GM19238 (cell line): Measurements from ENCODE around the gene CDH4.

Source experiments
- DNase-seq: peaks from one replicate; pipeline ENCODE4 v3.0.0; 2011; ENCODE audit warnings: low spot score; ENCODE audit not compliant: insufficient read length

CDH4 gene

GRCh38 chr20:61812845-61813485, 560.9 kb downstream of the CDH4 start:
- no peak for DNase-seq

GRCh38 chr20:61813791-61814190, 561.7 kb downstream of the CDH4 start:
- DNase-seq = no peak

GRCh38 chr20:61814244-61814643, 562.2 kb downstream of the CDH4 start:
- no peak for DNase-seq

- no peak for DNase-seq
Observed at GRCh38 chr20:61814726-61815125, 562.7 kb downstream of the CDH4 start.

GRCh38 chr20:61815176-61815575, 563.1 kb downstream of the CDH4 start:
- no peak for DNase-seq

GRCh38 chr20:61815678-61816077, 563.6 kb downstream of the CDH4 start:
- no peak for DNase-seq

GRCh38 chr20:61816606-61817460, 564.8 kb downstream of the CDH4 start:
- no peak for DNase-seq

GRCh38 chr20:61817575-61817974, 565.5 kb downstream of the CDH4 start:
- DNase-seq = no peak

- no peak for DNase-seq
Observed at GRCh38 chr20:61818746-61819573, 566.9 kb downstream of the CDH4 start.

- no peak for DNase-seq
Observed at GRCh38 chr20:61819574-61819846, 567.4 kb downstream of the CDH4 start.

- DNase-seq = no peak
Observed at GRCh38 chr20:61819921-61820825, 568.1 kb downstream of the CDH4 start.

- no peak for DNase-seq
Observed at GRCh38 chr20:61821735-61822134, 569.7 kb downstream of the CDH4 start.

GRCh38 chr20:61822396-61822795, 570.3 kb downstream of the CDH4 start:
- no peak for DNase-seq

- no peak for DNase-seq
Observed at GRCh38 chr20:61823242-61823641, 571.2 kb downstream of the CDH4 start.

GRCh38 chr20:61828891-61829290, 576.8 kb downstream of the CDH4 start:
- no peak for DNase-seq

GRCh38 chr20:61829526-61829925, 577.5 kb downstream of the CDH4 start:
- DNase-seq = no peak

GRCh38 chr20:61830241-61830930, 578.3 kb downstream of the CDH4 start:
- no peak for DNase-seq

GRCh38 chr20:61830991-61831390, 578.9 kb downstream of the CDH4 start:
- no peak for DNase-seq

GRCh38 chr20:61832181-61832580, 580.1 kb downstream of the CDH4 start:
- DNase-seq = no peak

- no peak for DNase-seq
Observed at GRCh38 chr20:61833807-61834610, 581.9 kb downstream of the CDH4 start.
